T-helper 17 cell (primary cell): ENCODE measurements around the gene DNAJC7. TPM values are rescaled to one million over a fixed set of nuclear protein-coding genes. Genes with fewer than 3 reads are reported as not detected.

Experiments used
- ATAC-seq: fragments of 150-1000 bp; cut with Tn5 transposase; 2 replicates; pipeline ENCODE4 v1.10.0; 2021; ENCODE audit warnings: mild to moderate bottlenecking, moderate library complexity
- DNase-seq, 3 donors: peaks; one replicate each; pipeline versions ENCODE4 v3.0.0 to v3.0.0-alpha.2; 2020 to 2021
- H3K9me3 ChIP-seq: one replicate; pipeline ENCODE4 v1.7.0; 2013; ENCODE audit warnings: low read length, mild to moderate bottlenecking; ENCODE audit not compliant: control insufficient read depth, poor library complexity, severe bottlenecking
- H3K27ac Mint-ChIP-seq: one replicate; pipeline ENCODE4 v1.8.0; 2022; ENCODE audit warnings: mild to moderate bottlenecking, moderate library complexity, mixed read lengths
- H3K27me3 Mint-ChIP-seq: one replicate; pipeline ENCODE4 v1.8.0; 2022; ENCODE audit warnings: mixed read lengths
- H3K36me3 Mint-ChIP-seq: one replicate; pipeline ENCODE4 v1.8.0; 2022; ENCODE audit warnings: low read depth, mixed read lengths
- H3K4me1 Mint-ChIP-seq: one replicate; pipeline ENCODE4 v1.8.0; 2022; ENCODE audit warnings: mild to moderate bottlenecking, mixed read lengths
- H3K4me3 Mint-ChIP-seq: one replicate; pipeline ENCODE4 v1.8.0; 2022; ENCODE audit warnings: mild to moderate bottlenecking, moderate library complexity, mixed read lengths
- total RNA-seq, 4 donors: library from RNA in 2 of 4; stranded (reverse) in 2 of 4; gene quantifications; one replicate each; pipeline ENCODE4 v1.2.3 and lab custom pipeline; 2022 to 2026

Gene DNAJC7, protein sequence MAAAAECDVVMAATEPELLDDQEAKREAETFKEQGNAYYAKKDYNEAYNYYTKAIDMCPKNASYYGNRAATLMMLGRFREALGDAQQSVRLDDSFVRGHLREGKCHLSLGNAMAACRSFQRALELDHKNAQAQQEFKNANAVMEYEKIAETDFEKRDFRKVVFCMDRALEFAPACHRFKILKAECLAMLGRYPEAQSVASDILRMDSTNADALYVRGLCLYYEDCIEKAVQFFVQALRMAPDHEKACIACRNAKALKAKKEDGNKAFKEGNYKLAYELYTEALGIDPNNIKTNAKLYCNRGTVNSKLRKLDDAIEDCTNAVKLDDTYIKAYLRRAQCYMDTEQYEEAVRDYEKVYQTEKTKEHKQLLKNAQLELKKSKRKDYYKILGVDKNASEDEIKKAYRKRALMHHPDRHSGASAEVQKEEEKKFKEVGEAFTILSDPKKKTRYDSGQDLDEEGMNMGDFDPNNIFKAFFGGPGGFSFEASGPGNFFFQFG
- total RNA-seq (100 to 1,000 TPM; 113 to 124 TPM), total RNA-seq (lab: John Stamatoyannopoulos, UW) (106 to 131 reads per million in 2 donors)

DNA sequence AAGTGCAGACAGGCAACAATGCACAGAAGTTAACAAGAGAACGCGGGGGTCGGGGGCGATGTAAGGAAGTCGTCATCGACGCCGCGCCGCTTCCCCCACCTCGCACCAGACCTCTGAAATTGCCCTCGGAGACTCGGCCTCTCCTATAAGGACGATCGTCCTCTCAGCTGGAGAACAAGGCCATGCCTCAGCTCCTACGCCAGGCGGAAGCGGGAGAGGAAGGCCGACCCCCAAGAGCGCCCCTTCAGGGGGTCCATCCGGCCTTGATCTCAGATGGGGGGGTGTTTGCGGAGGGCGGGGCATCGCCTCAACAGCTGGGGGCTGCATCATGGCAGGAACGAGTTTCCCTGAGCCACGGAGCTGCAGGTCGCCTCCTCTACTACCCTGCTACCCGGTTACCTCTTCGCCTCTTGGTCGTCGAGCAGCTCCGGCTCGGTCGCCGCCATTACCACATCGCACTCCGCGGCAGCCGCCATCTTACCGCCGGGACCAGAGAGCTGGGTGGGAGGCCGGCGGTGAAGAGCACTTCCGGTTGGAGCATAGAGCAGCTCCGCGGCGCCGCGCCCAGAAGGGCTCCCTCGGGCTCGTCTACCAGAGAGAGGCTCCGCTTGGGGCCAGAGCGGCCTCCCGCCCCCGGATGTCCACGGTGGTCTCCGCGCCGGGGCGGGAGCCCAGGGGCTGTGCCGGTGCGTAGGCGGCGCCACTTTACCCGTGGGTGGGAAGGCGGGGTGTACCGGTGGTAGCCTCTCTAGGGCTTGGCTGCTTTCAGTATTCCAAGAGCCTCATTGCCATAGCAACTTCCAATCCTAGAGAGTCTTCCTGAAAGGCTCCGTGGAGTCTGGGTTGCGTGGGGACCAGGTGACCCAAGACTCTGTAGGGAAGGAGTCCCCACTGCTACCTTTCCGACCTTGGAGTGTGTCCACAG lies at the start of gene DNAJC7:
TSS of gene DNAJC7 (minus strand) at position 499 of the 925 bp plus-strand sequence. CDS start at position 476, 23 bp downstream.
- peaks cover 44% of the 10 kb centered on the region for H3K4me1 Mint-ChIP-seq
- H3K4me3 Mint-ChIP-seq, result peak within 1 kb of the TSS; percentile 98
- no peaks in the 10 kb centered on the region for H3K27me3 Mint-ChIP-seq
- peak; percentile 80 to 85 (median 81) for DNase-seq
- no peaks in the 10 kb centered on the region for H3K9me3 ChIP-seq
- peaks cover 5% of the 10 kb centered on the region for H3K36me3 Mint-ChIP-seq
- H3K27ac Mint-ChIP-seq, result peak within 1 kb of the TSS; percentile 99
- peak; percentile 88 for ATAC-seq

DNA sequence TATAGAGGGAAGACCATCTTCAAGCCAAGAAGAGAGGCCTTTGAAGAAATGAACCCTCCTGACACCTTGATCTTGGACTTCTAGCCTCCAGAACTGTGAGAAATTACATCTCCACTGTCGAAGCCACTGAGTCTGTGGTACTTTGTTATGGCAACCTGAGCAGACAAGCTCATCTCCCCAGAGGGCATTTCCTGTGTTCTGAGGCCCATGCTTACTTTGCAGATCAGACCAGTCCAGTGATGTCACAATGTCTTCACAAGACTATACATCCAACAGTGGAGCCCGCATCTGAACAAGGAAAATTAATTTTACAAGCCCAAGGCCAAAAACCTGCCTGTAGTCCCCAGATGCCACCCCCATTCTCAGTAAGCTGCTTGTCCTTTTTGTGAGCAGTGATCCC lies 48.0 kb upstream of the DNAJC7 start:
- Mint-ChIP-seq H3K4me1 (peaks cover 8% of the 10 kb centered on the region), H3K27ac (peak overlapping the region; percentile 16), H3K27me3 (peaks cover 31% of the 10 kb centered on the region), H3K36me3 (no peaks in the 10 kb centered on the region), H3K4me3 (no peak overlapping the region)
- no peak for ATAC-seq
- DNase-seq, result no peak
- no peaks in the 10 kb centered on the region for H3K9me3 ChIP-seq

DNA sequence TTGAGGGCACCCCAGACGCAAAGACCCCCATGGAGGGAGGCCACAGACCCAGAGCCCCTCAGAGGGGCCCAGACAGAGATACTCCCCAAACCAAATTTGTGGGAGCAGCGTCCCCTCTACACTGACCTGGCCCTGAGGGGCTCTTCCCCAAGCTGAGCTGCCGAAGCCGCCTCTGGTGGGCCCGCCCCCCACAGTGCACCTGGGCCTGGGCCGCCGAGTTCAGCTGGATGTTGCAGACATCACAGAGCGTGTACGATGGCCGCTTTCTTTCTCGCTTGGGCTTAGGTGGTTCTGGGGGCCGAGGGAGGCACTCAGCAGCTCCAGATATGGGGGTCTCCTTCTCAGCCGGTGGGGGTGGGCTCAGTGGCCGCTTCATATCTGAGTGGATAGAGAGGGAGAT lies 45.4 kb upstream of the DNAJC7 start:
- peaks cover 39% of the 10 kb centered on the region for H3K27me3 Mint-ChIP-seq
- peaks cover 8% of the 10 kb centered on the region for H3K4me1 Mint-ChIP-seq
- H3K9me3 ChIP-seq, result no peaks in the 10 kb centered on the region
- no peak for ATAC-seq
- H3K27ac Mint-ChIP-seq, result no peak overlapping the region
- DNase-seq, result no peak
- no peak overlapping the region for H3K4me3 Mint-ChIP-seq
- no peaks in the 10 kb centered on the region for H3K36me3 Mint-ChIP-seq

DNA sequence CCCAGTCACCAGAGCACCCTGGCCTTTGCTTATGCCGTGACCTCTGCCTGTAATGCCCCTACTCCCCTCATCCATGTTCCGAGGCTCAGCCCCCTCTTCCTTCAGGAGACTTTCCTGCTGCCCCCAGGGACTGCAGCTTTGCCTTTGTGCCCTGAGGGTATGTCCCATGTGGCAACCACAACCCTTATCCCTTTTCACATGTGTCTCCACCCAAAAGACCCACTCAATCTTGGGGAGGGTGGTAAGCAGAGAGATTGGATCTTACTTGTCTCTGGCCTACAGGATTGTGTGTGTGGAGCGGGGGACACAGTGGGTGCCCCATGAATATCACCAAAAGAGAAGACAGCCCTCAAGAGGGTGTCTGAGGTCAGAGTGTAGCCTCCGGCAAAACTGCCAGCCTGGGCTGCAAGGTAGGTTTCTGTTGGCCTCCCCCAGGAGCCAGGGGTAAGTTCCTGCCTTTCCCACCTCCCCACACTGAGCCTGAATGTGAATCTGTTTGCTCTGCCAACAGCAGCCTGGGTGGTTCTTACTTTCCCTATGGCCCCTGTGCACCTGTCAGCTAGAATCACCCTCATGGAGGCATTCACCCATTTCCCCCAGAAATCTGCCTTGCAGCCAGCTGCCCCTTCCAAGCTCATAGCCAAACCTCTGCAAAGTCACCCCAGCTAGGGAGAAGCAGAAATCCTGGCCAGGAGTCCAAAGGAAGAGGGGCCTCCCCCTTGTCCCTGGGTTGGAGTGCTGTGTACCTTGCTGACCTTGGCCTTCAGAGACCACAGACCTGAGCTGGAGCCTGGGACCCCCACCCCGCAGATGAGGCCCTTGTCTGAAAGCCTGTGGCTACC lies 44.6 kb upstream of the DNAJC7 start:
- no peak overlapping the region for H3K4me3 Mint-ChIP-seq
- no peak overlapping the region for H3K27ac Mint-ChIP-seq
- peaks cover 8% of the 10 kb centered on the region for H3K4me1 Mint-ChIP-seq
- DNase-seq (no peak), ATAC-seq (no peak)
- H3K9me3 ChIP-seq, result no peaks in the 10 kb centered on the region
- H3K36me3 Mint-ChIP-seq, result no peaks in the 10 kb centered on the region
- H3K27me3 Mint-ChIP-seq, result peaks cover 46% of the 10 kb centered on the region

DNA sequence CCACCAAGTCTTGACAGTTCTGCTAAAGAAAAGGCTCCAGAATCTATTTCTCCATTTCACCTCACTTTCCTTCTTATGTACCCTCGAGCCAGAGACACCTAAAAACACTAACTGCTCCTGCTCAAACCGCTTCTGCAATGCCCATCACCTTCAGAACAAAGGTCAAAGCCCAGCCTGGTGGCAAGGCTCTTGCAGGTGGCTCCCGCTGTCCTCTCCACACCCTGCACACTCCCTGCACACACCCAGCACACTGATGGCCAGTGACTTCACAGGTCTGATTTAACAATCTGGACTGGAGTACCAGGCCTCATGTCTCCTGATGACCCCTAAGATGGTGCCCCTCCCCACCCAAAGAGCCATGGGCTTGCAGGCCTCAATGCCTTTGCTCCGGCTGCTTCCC lies 43.0 kb upstream of the DNAJC7 start:
- no peaks in the 10 kb centered on the region for H3K9me3 ChIP-seq
- H3K27me3 Mint-ChIP-seq, result peaks cover 51% of the 10 kb centered on the region
- ATAC-seq (no peak), DNase-seq (no peak)
- H3K36me3 Mint-ChIP-seq, result no peaks in the 10 kb centered on the region
- H3K27ac Mint-ChIP-seq, result no peak overlapping the region
- peaks cover 8% of the 10 kb centered on the region for H3K4me1 Mint-ChIP-seq
- H3K4me3 Mint-ChIP-seq, result no peak overlapping the region

DNA sequence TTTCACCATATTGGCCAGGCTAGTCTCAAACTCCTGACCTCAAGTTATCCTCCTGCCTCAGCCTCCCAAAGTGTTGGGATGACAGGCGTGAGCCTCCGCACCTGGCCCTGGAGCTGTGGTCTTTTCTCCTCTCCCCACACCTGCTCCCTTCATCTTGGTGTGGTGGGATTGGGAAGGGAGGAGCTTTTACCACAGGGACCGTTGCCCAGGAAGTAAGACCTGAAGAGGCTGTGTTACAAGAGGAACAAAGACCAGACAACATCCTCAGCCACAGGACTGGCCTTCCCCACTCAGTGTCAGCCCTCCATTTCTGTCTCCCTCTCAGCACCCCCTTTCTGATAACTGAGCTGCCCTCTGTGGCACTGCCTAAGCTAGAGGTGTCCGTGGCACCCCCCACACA lies 42.6 kb upstream of the DNAJC7 start:
- H3K4me1 Mint-ChIP-seq, result peaks cover 8% of the 10 kb centered on the region
- no peaks in the 10 kb centered on the region for H3K9me3 ChIP-seq
- no peak for ATAC-seq
- no peaks in the 10 kb centered on the region for H3K36me3 Mint-ChIP-seq
- no peak overlapping the region for H3K27ac Mint-ChIP-seq
- DNase-seq, result no peak
- H3K4me3 Mint-ChIP-seq, result no peak overlapping the region
- peaks cover 56% of the 10 kb centered on the region for H3K27me3 Mint-ChIP-seq

DNA sequence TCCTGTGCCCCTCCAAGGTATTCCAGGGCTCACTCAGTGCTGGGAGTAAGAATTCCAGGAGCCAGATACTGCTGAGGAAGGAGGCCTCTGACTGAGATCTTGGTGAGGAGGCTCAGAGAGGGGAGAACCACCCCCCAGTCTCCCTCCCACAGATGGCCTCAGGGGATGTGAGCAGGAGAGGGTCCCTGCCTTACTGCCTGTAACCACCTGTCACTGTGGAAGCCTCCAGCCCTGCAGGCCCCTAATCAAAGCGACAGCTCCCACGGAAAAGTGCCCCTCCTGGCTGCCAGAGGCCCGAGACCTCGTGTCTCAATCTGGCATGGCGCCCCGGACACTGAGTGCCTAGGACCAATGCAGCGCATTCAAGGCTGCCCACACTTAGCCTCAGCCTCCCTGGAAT lies 40.8 kb upstream of the DNAJC7 start:
- no peaks in the 10 kb centered on the region for H3K4me1 Mint-ChIP-seq

DNA sequence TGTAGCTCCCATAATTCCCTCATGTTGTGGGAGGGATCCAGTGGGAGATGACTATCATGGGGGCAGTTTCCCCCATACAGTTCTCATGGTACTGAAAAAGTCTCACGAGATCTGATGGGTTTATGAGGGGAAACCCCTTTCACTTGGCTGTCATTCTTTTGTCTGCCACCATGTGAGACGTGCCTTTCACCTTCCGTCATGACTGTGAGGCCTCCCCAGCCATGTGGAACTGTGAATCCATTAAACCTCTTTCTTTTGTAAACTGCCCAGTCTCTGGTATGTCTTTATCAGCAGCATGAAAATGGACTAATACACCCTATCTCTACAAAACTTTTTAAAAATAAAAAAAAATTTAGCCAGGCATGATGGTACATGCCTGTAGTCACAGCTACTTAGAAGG lies 39.4 kb upstream of the DNAJC7 start:
- Mint-ChIP-seq H3K4me1 (no peaks in the 10 kb centered on the region), H3K27ac (no peak overlapping the region)
- ATAC-seq, result no peak

More for the DNA sequence above, 40.8 kb upstream of the DNAJC7 start:
- no peaks in the 10 kb centered on the region for H3K9me3 ChIP-seq
- no peak overlapping the region for H3K27ac Mint-ChIP-seq
- peaks cover 57% of the 10 kb centered on the region for H3K27me3 Mint-ChIP-seq
- ATAC-seq (no peak), DNase-seq (no peak)
- no peak overlapping the region for H3K4me3 Mint-ChIP-seq
- H3K36me3 Mint-ChIP-seq, result no peaks in the 10 kb centered on the region

DNA sequence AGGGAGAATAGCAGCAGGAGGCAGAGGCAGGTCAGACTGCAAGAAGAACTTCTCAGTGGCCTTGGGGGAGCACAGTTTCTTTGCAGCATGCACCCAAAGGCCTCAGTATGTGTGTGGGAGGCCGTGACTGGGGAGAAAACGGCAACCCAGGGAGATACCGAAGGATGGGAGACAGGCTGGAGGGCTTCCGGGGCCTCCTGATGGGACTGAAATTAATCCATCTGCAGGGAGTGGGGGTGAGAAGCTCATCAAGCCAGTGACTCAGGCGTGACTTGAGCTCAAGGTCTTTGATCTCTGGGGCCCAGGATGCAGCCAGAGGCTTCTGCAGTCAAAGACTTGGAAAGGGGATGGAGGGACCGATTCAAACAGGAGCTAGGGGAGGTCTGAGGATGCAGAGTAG lies 38.3 kb upstream of the DNAJC7 start:
- H3K4me1 Mint-ChIP-seq, result peaks cover 5% of the 10 kb centered on the region
- H3K4me3 Mint-ChIP-seq, result no peak overlapping the region
- ATAC-seq, result no peak
- no peak overlapping the region for H3K27ac Mint-ChIP-seq
- no peaks in the 10 kb centered on the region for H3K36me3 Mint-ChIP-seq
- peaks cover 60% of the 10 kb centered on the region for H3K27me3 Mint-ChIP-seq
- H3K9me3 ChIP-seq, result no peaks in the 10 kb centered on the region
- DNase-seq, result no peak

More for the DNA sequence above, 39.4 kb upstream of the DNAJC7 start:
- H3K4me3 Mint-ChIP-seq, result no peak overlapping the region
- H3K27me3 Mint-ChIP-seq, result peaks cover 58% of the 10 kb centered on the region
- DNase-seq, result no peak
- H3K36me3 Mint-ChIP-seq, result no peaks in the 10 kb centered on the region
- no peaks in the 10 kb centered on the region for H3K9me3 ChIP-seq

DNA sequence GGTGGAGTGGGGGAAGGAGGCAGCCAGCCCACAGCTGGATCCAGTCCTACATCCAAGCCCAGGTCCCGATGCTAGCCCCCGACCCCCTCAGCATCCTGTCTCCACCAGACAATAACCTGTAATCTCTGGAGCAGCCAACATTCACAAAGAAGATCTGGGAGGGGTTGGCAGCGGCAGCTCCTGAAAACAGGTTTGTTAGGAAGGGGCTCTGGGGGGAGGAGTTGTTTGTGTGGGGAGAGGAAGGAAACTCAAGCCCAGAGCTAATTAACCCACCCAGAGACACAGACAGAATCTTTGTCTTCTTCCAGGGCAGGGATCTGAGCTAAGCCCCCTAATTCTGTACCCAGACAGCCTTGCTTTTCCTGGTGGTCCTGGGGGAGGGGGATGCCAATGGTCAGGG lies 37.8 kb upstream of the DNAJC7 start:
- peaks cover 5% of the 10 kb centered on the region for H3K4me1 Mint-ChIP-seq
- H3K36me3 Mint-ChIP-seq, result no peaks in the 10 kb centered on the region
- no peak for ATAC-seq
- H3K4me3 Mint-ChIP-seq, result no peak overlapping the region
- H3K9me3 ChIP-seq, result no peaks in the 10 kb centered on the region
- no peak overlapping the region for H3K27ac Mint-ChIP-seq
- peaks cover 56% of the 10 kb centered on the region for H3K27me3 Mint-ChIP-seq
- no peak for DNase-seq

DNA sequence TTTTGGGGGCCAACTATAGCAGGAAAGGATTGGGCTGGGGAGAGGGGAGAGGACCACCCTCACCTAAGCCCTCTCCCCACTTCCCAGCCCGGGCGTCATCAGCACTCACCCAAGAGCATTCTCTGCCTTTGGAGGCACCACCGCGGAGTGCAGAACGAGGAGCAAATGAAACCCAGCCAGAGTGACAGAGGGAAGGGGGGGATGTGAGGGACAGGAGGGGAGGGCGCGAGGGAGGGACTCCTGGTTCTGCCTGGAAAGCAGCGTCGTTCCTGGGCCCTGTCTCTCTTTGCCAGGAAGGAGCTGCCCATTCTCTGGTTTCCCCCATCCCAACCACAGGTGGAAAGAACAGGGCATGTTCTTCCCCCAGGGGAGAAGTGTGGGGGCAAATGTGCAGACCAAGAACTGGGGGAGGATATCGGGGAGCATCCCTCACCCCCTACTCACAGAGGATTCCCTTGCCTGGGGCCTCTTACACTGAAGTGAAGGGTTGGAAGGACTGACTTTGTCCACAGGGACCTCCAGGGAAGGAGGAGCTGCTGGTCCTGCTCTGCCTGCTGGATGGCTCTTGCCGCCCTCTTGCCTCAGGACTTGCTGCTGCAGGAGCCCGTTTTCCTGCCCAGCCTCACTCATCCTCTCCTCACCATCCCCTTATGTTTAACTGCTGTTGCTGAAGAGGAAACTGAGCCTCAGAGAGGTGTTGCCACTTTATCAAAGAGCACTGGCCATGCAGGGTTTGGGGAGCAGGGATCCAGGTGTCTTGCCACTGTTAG lies 36.7 kb upstream of the DNAJC7 start:
- no peaks in the 10 kb centered on the region for H3K36me3 Mint-ChIP-seq
- H3K9me3 ChIP-seq, result no peaks in the 10 kb centered on the region
- no peak for ATAC-seq
- H3K27me3 Mint-ChIP-seq, result peaks cover 52% of the 10 kb centered on the region
- H3K4me1 Mint-ChIP-seq, result peaks cover 10% of the 10 kb centered on the region
- no peak overlapping the region for H3K27ac Mint-ChIP-seq
- H3K4me3 Mint-ChIP-seq, result no peak overlapping the region
- DNase-seq, result no peak

DNA sequence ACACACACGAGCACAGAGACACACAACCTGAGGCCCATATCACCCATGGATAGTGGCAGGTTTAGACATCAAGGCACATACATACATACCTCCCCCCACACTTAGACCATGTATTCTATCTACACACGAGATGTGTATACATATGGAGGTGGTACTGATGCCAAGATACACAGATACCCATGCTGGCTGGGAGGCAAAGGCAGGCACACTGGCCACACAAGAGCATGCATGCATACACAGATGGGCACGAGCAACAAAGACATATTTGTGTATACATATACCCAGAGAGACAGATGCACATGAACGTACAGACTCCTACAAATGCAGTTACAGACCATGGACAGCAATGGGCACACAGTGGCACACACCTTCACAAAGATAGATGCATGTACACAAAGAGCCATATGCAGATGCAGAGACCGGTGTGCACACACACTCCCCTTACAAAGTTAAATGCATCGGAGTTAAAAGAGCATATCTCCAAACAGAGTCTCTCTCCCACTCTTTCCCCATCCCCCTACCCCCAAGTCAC lies 35.2 kb upstream of the DNAJC7 start:
- no peak overlapping the region for H3K27ac Mint-ChIP-seq
- no peaks in the 10 kb centered on the region for H3K9me3 ChIP-seq
- ATAC-seq (no peak), DNase-seq (no peak)
- no peaks in the 10 kb centered on the region for H3K36me3 Mint-ChIP-seq
- peaks cover 47% of the 10 kb centered on the region for H3K27me3 Mint-ChIP-seq
- no peak overlapping the region for H3K4me3 Mint-ChIP-seq
- peaks cover 10% of the 10 kb centered on the region for H3K4me1 Mint-ChIP-seq
